Measurements from ENCODE around the gene SRC.

SRC gene

DNA sequence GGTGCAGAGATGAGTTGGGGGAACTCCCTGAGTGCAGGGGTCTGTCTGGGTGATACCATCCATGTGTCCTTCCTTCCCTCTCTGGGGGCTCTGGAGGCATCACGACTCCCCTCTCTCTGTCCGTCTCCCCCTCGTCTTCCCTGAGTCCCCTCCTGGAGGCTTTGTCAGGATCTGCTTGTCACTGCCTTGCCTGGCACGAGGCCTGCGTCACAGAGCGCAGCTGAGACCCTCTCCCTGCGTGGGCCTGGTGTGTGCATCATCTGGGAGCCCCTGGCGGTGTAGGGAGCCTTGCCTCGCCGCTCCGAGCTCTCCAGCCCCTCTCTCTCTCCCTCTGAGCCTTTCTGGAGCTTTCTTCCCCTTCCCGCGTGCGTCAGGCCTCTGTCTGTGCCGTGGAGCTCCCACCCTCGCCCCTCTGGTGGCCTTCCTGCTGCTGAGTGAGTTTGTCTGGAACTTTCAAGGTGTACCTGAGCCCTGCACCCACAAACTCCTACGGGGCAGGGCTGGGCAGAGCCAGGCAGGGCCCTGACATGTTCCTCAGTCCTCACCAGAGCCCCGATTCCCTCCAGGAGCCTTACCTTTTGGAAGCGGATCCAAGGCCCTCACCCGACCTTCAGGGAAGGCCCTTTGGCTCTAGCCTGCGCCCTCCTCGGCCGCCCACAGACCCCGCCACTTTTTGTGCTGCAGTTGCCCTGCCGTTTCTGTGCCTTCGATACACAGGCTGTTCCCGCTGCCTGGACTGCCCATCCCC lies 70.3 kb downstream of the SRC start:
- no peak for DNase-seq

- no peak for DNase-seq
Measured at GRCh38 chr20:37416848-37417616, 71.1 kb downstream of the SRC start.

GRCh38 chr20:37417617-37418467 lies 71.9 kb downstream of the SRC start:
- DNase-seq = no peak

GRCh38 chr20:37418591-37419109 lies 72.7 kb downstream of the SRC start:
- no peak for DNase-seq

- DNase-seq = no peak
Measured at GRCh38 chr20:37419307-37419706, 73.4 kb downstream of the SRC start.

DNA sequence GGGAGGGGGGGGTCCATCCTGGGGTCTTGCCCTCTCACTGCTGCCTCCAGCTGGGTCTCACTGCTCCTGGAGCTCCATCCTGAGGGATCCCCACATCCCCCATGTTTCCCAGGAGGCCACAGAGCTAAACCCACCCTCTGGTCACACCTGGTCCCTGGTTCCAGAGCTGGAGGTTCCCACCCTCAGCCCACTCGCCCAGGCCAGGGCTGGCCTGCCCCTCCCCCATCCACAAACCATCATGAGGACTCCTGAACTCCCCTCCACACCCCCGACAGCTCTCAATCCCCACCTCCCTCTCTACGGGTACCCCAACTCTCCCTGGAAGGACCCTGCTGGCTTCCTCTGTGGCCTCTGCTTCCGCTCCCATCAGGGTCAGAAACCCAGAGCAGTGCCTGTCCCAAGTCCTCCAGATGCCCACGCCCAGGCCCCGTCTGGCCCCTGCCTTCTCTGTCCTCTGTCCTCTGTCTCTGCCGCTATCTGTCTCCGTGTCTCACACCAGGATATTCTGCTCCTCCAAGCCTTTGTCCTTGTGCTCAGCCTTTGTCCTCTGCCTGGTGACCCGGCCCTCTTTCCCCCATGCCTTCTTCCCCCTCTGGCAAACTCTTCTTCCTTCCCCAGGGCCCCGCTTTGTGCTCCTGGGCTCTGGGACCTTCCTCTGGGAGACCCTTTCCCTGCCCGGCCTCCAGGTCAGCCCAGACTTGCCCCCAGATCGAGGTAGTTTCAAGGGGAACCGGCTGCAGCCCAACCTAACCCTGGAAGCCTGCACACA lies 74.0 kb downstream of the SRC start:
- no peak for DNase-seq

DNA sequence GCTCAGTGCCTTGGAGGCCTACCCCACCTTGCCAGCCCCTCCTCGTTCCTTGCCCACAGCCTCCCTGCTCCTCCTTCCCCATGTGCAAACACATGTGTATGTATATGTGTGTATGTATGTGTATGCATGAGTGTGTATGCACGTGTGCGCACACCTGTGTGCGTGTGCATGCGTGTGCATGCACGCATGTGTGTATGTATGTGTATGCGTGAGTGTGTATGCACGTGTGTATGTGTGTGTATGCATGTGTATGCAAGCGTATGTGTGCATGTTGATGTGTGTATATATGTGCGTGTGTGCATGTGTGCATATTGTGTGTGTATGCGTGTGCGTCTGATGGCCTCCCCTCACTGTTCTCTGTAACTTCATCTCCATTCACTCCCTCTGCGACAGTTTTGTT lies 74.7 kb downstream of the SRC start:
- DNase-seq = no peak

- DNase-seq = no peak
Measured at GRCh38 chr20:37421060-37421905, 75.3 kb downstream of the SRC start.

DNA sequence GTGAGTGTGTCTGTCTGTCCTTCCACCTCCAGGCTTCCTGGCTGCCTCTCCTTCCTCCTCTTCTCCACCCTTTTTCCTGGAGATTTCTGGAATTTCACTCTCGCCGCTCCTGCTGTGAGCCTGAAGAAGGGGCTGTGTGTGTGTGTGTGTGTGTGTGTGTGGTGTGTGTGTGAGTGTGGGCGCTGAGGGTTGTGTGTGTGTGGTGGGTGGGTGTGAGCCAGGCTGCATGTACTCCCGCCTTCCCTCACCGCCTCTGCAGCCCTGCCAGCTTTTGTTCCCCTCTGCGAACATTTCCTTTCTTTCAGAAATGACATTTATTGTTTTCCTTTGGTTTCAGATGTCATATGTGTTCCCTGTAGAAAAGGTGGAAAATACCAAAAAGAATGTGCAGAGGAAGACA lies 76.0 kb downstream of the SRC start:
- DNase-seq = no peak

GRCh38 chr20:37422791-37423286 lies 76.9 kb downstream of the SRC start:
- no peak for DNase-seq

GRCh38 chr20:37423545-37423944 lies 77.6 kb downstream of the SRC start:
- no peak for DNase-seq

DNA sequence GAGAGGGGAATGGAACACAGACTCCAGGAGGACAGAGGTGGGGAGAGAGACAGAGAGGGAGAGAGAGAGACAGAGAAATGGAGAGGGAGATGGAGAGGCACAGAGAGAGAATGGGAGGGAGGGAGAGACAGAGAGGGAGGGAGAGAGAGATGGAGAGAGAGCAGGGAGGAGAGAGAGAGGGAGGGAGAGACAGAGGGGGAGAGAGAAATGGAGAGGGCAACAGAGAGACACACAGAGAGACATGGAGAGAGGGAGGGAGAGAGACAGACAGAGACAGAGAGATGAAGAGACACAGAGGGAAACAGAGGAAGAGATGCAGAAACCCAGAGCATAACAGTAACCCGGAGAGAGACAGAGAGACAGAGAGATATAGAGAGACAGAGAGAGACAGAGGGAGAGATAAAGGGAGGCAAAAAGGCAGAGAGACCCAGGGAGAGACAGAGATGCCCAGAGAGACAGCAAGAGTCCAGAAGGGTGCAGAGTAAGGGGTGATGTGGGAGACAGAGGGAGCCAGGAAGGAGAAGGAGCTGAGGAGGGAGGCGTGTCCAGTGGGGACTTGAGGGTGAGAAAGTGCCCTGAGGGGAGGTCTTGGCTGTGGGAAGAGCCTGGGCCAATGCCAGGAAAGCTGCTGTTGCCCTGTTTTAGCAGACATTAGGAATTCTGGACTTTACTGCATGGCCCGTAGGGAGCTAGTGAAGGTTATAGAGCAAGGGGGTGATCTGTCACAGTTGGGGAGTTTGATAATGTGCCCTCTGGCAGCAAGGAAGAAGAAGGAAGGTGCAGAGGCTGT lies 78.3 kb downstream of the SRC start:
- no peak for DNase-seq

DNA sequence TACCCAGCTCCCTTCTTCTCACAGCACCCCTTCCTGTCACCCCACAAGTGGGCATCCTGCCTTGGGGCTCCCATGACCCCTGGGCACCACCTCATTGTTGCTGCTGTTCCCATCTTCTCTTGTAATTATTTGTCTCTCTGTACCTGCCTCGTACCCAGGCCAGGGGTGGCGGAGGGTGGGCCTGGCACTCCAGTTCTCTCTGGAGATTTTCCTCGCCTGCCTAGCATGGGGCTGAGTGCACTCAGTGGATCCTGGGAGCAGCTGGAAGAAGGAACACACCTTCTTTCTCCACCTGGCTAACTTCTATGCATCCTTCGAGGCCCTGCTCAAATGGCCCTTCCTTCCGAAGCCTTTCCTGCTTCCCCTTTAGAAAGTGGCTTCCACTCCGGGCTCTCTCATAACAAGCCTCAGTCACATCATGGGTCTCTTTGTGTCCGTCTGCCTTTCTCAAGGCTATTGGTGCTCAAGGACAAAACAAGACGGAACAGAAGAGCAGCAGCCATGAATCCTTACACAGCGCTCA lies 79.2 kb downstream of the SRC start:
- no peak for DNase-seq

- DNase-seq = no peak
Measured at GRCh38 chr20:37426106-37426505, 80.2 kb downstream of the SRC start.

GRCh38 chr20:37426978-37427377 lies 81.0 kb downstream of the SRC start:
- DNase-seq = no peak

DNA sequence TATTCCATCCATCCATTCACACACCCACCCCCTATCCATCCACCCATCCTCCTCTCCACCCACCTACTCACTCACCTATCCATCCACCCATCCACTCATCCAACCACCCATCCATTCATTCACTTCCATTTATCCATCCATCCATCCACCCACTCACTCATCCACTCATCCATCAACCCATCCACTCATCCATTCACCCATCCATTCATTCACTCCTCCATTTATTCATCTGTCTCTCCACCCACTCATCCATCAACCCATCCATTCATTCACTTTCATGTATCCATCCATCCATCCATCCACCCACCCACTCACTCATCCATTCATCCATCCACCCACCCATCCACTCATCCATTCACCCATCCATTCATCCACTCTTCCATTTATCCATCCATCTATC lies 84.1 kb downstream of the SRC start:
- no peak for DNase-seq

GRCh38 chr20:37430778-37431460 lies 85.0 kb downstream of the SRC start:
- no peak for DNase-seq

DNA sequence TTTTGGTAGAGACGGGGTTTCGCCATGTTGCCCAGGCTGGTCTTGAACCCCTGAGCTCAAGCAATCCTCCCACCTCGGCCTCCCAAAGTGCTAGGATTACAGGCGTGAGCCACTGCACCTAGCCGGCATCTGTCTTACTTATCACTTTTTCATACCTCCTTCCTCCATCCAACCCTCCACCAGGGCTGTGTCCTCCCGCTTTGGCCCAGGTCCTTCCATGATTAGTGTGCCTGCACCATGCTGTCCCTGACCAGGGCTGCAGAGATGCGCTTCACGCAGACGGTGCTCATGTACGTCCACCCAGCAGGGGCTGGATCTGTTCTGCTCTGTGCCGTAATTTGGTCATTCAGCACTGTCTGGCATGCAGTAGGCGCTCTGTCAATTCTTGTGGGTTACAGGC lies 85.8 kb downstream of the SRC start:
- DNase-seq = no peak

GRCh38 chr20:37432606-37433005 lies 86.7 kb downstream of the SRC start:
- DNase-seq = no peak

DNA sequence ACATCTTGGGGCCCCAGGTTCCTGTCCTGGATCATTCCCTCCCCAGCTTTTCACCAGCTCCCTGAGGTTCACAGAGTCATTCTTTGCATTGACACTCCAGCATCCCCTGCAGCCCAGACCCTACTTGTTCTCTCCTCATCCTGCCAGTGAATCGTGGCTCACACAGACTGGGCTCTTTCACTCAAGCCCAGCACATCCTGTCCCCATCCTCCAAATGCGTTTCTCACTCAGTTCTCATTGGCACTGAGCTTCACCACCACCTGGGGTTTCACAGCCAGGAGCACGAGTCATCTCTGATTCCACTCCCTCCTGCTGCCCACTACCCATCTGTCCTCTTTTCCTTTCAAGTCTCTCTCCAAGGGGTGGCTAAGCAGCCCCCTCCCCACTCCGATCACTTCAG lies 89.7 kb downstream of the SRC start:
- no peak for DNase-seq
